ENCODE data around the gene TAP2.

The TAP2 gene

GRCh38 chr6:32830936-32831335 is 7.6 kb downstream of the TAP2 start:
- Histone ChIP-seq H3K4me1 (no peaks in the 10 kb centered on the region), H3K9me3 (no peaks in the 10 kb centered on the region), H3K36me3 (peaks cover 11 to 70% (median 49%) of the 10 kb centered on the region in 3 donors), H3K27me3 (no peaks in the 10 kb centered on the region), H3K27ac (no peak overlapping the region), H3K4me3 (no peak overlapping the region)
- TF ChIP-seq CTCF (IDR thresholded peaks at IDR 0.05): no peak
- intact Hi-C loops (cut with DNase I; ENCODE audit: low total_unique reads): no loop called here
- DNase-seq: no peak

GRCh38 chr6:32830017-32830416 is 8.5 kb downstream of the TAP2 start:
- TF ChIP-seq CTCF (IDR thresholded peaks at IDR 0.05): no peak
- no peak overlapping the region for H3K4me3 ChIP-seq
- H3K9me3 ChIP-seq: no peaks in the 10 kb centered on the region
- intact Hi-C loops (cut with DNase I; ENCODE audit: low total_unique reads): no loop called here
- H3K4me1 ChIP-seq: no peaks in the 10 kb centered on the region
- no peaks in the 10 kb centered on the region for H3K27me3 ChIP-seq
- DNase-seq: no peak
- H3K27ac ChIP-seq: no peak overlapping the region
- peaks cover 11 to 63% (median 47%) of the 10 kb centered on the region in 3 donors for H3K36me3 ChIP-seq

GRCh38 chr6:32829495-32829894 is 9.0 kb downstream of the TAP2 start:
- Histone ChIP-seq H3K4me3 (no peak overlapping the region), H3K27ac (no peak overlapping the region), H3K9me3 (no peaks in the 10 kb centered on the region), H3K27me3 (no peaks in the 10 kb centered on the region), H3K36me3 (peaks cover 11 to 58% (median 45%) of the 10 kb centered on the region in 3 donors), H3K4me1 (no peaks in the 10 kb centered on the region)
- no peak for DNase-seq
- no peak for TF ChIP-seq CTCF (IDR thresholded peaks at IDR 0.05)
- intact Hi-C loops (cut with DNase I; ENCODE audit: low total_unique reads): loop anchor here (5.0 kb wide), 1 partner anchor 38 kb away; no protein-coding TSS in a partner anchor

- no peaks in the 10 kb centered on the region for H3K27me3 ChIP-seq
- DNase-seq: no peak
- H3K4me1 ChIP-seq: no peaks in the 10 kb centered on the region
- intact Hi-C loops (cut with DNase I; ENCODE audit: low total_unique reads): loop anchor here (5.0 kb wide), 1 partner anchor 40 kb away; no protein-coding TSS in a partner anchor
- no peak for TF ChIP-seq CTCF (IDR thresholded peaks at IDR 0.05)
- peaks cover 11 to 45% (median 39%) of the 10 kb centered on the region in 3 donors for H3K36me3 ChIP-seq
- no peak overlapping the region for H3K4me3 ChIP-seq
- no peaks in the 10 kb centered on the region for H3K9me3 ChIP-seq
- H3K27ac ChIP-seq: no peak overlapping the region
Observed at GRCh38 chr6:32827025-32827424, 11.5 kb downstream of the TAP2 start.

- intact Hi-C loops (cut with DNase I; ENCODE audit: low total_unique reads): loop anchor here (5.0 kb wide), 1 partner anchor 41 kb away; no protein-coding TSS in a partner anchor
Observed at GRCh38 chr6:32825966-32826365, 12.6 kb downstream of the TAP2 start.

More at GRCh38 chr6:32825966-32826365, 12.6 kb downstream of the TAP2 start:
- no peak overlapping the region for H3K4me3 ChIP-seq
- no peaks in the 10 kb centered on the region for H3K4me1 ChIP-seq
- H3K36me3 ChIP-seq: peaks cover 8 to 36% (median 28%) of the 10 kb centered on the region in 3 donors
- peak; percentile 35 to 43 for TF ChIP-seq CTCF (IDR thresholded peaks at IDR 0.05)
- no peak overlapping the region for H3K27ac ChIP-seq
- no peaks in the 10 kb centered on the region for H3K27me3 ChIP-seq
- no peak for DNase-seq
- H3K9me3 ChIP-seq: no peaks in the 10 kb centered on the region
